KBM-7 (cell line): Measurements from ENCODE around the gene NUMBL.
A peak's percentile ranks its signal among the peaks of the same experiment; 100 is the strongest.
"Not testable (repeated sequence)": the region's sequence is repeated elsewhere in the genome, so short reads cannot be mapped to it uniquely, and the experiment has no call there.

Source experiments
- DNase-seq: peaks from one replicate; pipeline ENCODE4 v3.0.0-alpha.2; 2015
- in situ Hi-C: fragments of 300-500 bp; cut with MboI; formaldehyde crosslinking; loops from 2 replicates; pipeline ENCODE4 v1.14.3; 2020; ENCODE audit warnings: low sequenced_read_pairs, low pct_unique_long_range_greater_than_20kb, mixed read lengths

NUMBL gene

GRCh38 chr19:40690050-40690692 is at the start of gene NUMBL:
TSS of gene NUMBL (minus strand) at chr19:40690651. CDS start at chr19:40690483, 168 bp downstream.
- DNase-seq, result no peak
- in situ Hi-C loops, result loop anchor here (25.0 kb wide), 1 partner anchor 447 kb away; no protein-coding TSS in a partner anchor

- no peak for DNase-seq
- in situ Hi-C loops, result no loop called here
Observed at GRCh38 chr19:40739030-40739839, 48.8 kb upstream of the NUMBL start.

DNA sequence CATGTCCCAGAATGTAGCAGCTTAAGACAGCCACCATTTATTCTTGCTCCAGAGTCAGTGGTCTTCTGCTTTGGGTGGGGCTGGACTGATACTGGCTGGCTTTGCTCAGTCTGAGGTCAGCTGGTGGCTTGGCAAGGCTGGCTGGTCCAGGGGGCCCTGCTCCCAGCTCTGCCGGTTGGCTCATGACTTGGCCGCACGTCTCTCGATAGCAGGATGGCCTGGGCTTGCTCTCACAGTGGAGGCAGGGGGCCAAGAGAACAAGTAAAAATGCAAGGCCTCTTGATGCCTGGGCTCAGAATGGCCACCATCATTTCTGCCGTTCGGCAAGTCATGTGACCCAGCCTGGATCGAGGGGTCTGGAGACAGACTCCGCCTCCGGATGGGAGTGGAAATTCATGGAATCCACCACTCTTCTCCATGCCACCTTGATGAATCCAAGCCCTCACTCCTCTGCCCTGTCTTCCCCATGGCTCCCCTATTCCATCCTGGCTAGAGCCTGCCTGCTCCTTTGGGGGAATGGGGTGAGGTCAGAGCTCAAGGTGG is 46.7 kb upstream of the NUMBL start:
- no peak for DNase-seq
- in situ Hi-C loops, result no loop called here

- in situ Hi-C loops, result no loop called here
- no peak for DNase-seq
Observed at GRCh38 chr19:40736661-40737060, 46.2 kb upstream of the NUMBL start.

DNA sequence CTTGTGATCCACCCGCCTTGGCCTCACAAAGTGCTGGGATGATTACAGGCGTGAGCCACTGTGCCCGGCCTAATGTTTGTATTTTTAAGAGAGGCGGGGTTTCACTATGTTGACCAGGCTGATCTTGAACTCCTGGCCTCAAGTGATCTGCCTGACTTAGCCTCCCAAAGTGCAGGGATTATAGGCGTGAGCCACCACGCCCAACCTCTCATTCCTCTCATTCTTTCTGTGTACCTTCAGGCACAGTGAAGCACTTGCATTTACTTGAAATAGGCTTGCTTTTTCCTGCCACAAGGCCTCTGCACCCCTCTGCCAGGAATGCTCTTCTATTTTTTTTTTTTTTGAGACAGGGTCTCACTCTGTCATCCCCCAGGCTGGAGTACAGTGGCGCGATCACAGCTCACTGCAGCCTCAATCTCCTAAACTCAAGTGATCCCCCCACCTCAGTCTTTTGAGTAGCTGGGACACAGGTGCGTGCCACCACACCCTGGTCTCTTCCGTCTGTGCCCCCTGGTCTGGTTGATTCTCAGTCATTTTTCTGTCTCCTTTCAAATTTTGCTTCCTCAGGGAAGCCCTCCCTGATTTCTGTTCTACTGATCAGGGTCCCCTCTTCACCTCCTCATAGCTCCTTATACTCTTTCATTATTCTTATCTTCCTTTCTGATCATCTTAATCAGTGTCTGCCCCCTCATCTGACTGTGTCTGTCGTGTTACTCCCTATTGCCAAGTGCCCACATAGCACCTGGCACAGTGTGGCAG is 44.7 kb upstream of the NUMBL start:
- in situ Hi-C loops, result no loop called here
- DNase-seq, result no peak

- in situ Hi-C loops, result no loop called here
- DNase-seq, result no peak
Observed at GRCh38 chr19:40733149-40733548, 42.7 kb upstream of the NUMBL start.

- DNase-seq, in situ Hi-C loops: not testable (repeated sequence)
Observed at GRCh38 chr19:40732304-40732703, 41.9 kb upstream of the NUMBL start.

DNA sequence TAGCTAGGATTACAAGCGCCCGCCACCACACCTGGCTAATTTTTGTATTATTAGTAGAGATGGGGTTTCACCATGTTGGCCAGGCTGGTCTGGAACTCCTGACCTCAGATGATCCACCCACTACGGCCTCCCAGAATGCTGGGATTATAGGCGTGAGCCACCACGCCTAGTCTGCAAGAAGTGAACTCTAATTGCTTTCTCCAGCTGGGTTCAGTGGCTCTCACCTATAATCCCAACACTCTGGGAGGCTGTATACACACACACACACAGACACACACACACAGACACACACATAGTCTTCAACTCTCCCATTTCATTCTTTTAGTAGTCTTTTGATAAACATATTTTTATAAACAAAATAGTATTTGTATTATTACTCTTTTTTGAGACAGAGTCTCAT is 39.6 kb upstream of the NUMBL start:
- DNase-seq, in situ Hi-C loops: not testable (repeated sequence)

DNA sequence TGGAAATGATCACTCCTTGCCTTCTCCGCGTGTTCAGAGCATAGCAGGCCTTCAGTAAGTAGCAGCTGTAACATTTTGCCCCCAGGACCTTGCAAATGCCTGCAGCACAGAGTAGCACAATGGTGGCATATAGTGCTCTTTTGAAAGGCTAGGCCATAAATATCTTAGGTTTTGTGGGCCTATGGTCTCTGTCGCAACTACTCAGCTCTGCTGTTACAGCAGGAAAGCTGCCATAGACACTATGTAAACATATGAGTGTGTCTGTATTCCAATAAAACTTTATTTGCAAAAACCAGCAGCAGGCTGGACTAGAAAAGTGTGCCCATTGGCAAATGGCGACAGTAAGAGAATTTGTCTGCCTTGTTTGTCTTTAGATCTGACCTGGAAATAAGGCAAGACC is 35.8 kb upstream of the NUMBL start:
- no peak for DNase-seq
- in situ Hi-C loops, result no loop called here

- no peak for DNase-seq
- in situ Hi-C loops, result no loop called here
Observed at GRCh38 chr19:40724855-40725254, 34.4 kb upstream of the NUMBL start.

- in situ Hi-C loops, result no loop called here
- DNase-seq, result no peak
Observed at GRCh38 chr19:40724315-40724714, 33.9 kb upstream of the NUMBL start.

DNA sequence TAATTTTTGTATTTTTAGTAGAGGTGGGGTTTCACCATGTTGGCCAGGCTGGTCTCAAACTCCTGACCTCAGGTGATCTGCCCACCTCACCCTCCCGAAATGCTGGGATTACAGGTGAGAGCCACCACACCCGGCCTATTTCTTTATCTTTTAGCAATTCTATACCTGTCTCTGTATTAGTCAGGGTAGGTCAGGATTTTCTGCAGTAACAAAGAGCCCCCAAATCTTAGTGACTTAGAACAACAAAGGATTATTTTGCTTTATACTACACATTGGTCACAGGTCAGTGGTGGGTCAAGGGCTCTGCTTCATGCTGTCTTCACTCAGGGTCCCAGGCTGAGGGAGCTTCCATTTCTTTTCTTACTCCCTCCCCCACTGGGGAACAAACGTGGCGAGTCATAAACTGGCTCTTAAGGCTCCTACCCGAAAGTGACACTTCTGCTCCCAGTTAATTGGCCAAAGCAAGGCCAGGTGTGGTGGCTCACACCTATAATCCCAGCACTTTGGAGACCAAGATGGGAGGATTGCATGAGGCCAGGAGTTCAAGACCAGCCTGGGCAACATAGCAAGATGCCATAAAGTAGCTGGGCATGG is 33.3 kb upstream of the NUMBL start:
- no peak for DNase-seq

DNA sequence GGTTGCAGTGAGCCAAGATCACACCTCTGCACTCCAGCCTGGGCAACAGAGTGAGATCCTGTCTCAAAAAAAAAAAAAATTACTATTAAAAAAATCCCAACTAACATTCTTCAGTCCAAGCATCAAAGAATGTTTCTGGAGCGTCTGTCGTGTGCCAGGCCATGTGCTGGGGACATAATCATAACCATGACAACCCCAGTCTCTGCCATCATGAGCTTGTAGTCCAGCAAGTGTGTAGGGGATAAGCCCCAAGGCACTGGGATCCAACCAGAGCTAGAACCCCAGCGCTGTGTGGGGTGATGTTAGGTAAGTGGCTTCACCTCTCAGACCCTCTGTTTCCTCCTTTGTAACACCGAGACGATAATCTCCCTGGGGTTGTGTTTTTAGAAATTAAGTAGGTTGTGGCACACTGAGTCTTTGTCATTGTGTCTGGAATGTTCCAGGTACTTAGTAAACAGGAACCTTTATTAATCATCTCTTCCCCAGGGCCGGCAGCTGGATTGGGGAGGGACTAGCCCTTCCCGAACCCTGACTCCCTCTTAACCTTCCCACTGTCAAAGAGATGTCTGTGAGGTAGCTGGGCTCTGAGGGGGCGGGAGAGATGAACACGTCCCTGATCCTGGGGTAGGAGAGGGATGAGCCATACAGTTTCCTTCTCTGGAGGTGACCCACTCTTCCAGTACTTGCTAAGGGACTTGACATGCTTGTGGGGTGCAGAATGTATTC is 31.6 kb upstream of the NUMBL start:
- DNase-seq, result no peak
- in situ Hi-C loops, result no loop called here

More for the DNA sequence above, 33.3 kb upstream of the NUMBL start:
- in situ Hi-C loops, result no loop called here

DNA sequence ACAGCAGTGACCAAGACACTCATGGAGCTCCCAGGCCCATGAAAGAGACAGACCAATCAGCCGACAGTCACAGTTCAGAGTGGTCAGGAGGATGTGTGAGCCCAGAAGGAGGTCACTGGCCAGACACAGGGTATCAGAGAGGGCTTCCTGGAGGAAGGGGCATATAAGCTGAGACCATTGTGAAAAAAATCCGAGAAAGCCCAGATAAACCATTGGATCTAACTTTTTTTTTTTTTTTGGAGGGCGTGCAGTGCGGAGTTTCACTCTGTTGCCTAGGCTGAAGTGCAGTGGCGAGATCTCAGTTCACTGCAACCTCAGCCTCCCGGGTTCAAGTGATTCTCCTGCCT is 30.7 kb upstream of the NUMBL start:
- no peak for DNase-seq
- in situ Hi-C loops, result no loop called here

DNA sequence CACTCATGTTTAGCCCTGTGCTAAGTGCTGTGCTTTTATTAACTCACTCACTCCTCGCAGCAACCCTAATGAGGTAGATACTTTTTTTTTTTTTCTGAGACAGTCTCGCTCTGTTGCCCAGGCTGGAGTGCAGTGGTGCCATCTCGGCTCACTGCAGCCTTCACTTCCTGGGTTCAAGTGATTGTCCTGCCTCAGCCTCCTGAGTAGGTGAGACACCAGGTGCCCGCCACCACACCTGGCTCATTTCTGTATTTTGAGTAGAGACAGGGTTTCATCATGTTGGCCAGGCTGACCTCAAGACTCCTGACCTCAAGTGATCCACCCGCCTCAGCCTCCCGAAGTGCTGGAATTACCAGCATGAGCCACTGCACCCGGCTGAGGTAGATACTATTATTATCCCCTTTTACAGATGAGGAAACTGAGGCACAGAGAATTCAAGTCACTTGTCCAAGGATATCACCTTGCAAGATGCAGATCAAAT is 29.0 kb upstream of the NUMBL start:
- in situ Hi-C loops, result no loop called here
- DNase-seq, result no peak

- peak; percentile 37 for DNase-seq
- in situ Hi-C loops, result no loop called here
Observed at GRCh38 chr19:40718774-40719391, 28.4 kb upstream of the NUMBL start.

DNA sequence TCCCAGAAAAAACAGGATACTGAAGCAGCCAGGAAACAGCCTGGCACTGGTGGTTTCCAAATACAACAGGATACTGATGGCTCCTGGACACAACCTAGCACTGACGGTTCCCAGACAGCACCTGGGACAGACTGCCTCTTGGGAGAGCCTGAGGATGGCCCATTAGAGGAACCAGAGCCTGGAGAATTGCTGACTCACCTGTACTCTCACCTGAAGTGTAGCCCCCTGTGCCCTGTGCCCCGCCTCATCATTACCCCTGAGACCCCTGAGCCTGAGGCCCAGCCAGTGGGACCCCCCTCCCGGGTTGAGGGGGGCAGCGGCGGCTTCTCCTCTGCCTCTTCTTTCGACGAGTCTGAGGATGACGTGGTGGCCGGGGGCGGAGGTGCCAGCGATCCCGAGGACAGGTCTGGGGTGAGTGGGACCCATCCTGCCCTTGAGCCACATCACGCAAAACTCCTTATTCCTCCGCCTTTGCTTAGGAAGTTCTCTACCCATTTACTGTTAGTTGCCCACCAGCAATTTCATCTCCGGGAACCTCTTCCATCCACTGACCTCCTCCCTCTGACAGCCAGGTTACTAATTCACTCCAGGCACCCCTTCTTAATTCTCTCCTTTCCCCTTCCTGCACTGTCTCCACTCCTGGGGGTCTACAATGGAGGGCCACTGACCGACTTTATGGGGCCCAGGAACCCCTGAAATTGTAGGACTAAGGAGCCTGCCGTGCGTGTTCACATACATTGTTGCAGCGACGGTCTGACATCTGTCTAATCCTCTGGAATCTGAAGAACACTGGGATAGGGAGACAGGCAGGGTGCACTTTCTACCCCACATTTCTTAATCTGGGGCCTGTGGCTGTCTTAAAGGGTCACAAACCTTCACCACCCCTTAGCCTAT is 27.7 kb upstream of the NUMBL start:
- in situ Hi-C loops, result no loop called here
- peak; percentile 28 for DNase-seq
